Measurements from ENCODE around the gene HMGCR. TPM values are rescaled to one million over a fixed set of nuclear protein-coding genes. Genes with fewer than 3 reads are reported as not detected.
A peak's percentile ranks its signal among the peaks of the same experiment; 100 is the strongest.

Gene HMGCR
- total RNA-seq, 1 experiment from 2014 or later = 47.7 TPM

- Mint-ChIP-seq H3K4me1 (ENCODE audit: insufficient read depth, unreplicated experiment) (peaks cover 19% of the 10 kb centered on the region), H3K27me3 (ENCODE audit: insufficient read depth, unreplicated experiment) (no peaks in the 10 kb centered on the region), H3K4me3 (ENCODE audit: unreplicated experiment) (no peak overlapping the region), H3K9me3 (ENCODE audit: unreplicated experiment) (no peaks in the 10 kb centered on the region), H3K27ac (ENCODE audit: low read depth, unreplicated experiment) (no peak overlapping the region), H3K36me3 (ENCODE audit: insufficient read depth, unreplicated experiment) (peaks cover 9% of the 10 kb centered on the region)
- ChIA-PET POLR2A (no interaction called here), CTCF (no interaction called here)
- intact Hi-C loops (cut with micrococcal nuclease) = loop anchor here (5.0 to 10.0 kb wide), 3 partner anchors 98 to 571 kb away; partner anchors contain the start of genes ANKRD31, GFM2 and NSA2
- no TSS peak for BruUV-seq (replicated peaks)
- no peak for TF ChIP-seq CTCF (IDR thresholded peaks at IDR 0.05; ENCODE audit: unreplicated experiment)
- no peak for DNase-seq (ENCODE audit: unreplicated experiment)
Observed at GRCh38 chr5:75335486-75335885, 1.5 kb upstream of the HMGCR start.

GRCh38 chr5:75335952-75336614 lies 937 bp upstream of the HMGCR start:
- intact Hi-C loops (cut with micrococcal nuclease) = loop anchor here (1.0 to 10.0 kb wide), 8 partner anchors 15 to 571 kb away; partner anchors contain the start of genes ANKRD31, CERT1, GFM2 and NSA2
- POLR2A ChIA-PET = interaction anchor here (0.6 to 6.0 kb wide), 27 partner anchors 10 to 1771 kb away, joined by 3 to 124 read pairs (median 4); partner anchors contain the start of genes ANKRA2, ANKRD31, CERT1 and GCNT4
- Mint-ChIP-seq H3K4me1 (ENCODE audit: insufficient read depth, unreplicated experiment) (peaks cover 25% of the 10 kb centered on the region), H3K36me3 (ENCODE audit: insufficient read depth, unreplicated experiment) (peaks cover 9% of the 10 kb centered on the region), H3K27me3 (ENCODE audit: insufficient read depth, unreplicated experiment) (no peaks in the 10 kb centered on the region), H3K27ac (ENCODE audit: low read depth, unreplicated experiment) (no peak overlapping the region), H3K4me3 (ENCODE audit: unreplicated experiment) (no peak overlapping the region), H3K9me3 (ENCODE audit: unreplicated experiment) (no peaks in the 10 kb centered on the region)
- peak; percentile 45 for TF ChIP-seq CTCF (IDR thresholded peaks at IDR 0.05; ENCODE audit: unreplicated experiment)
- CTCF ChIA-PET = interaction anchor here (1.0 to 2.0 kb wide), 7 partner anchors 15 to 410 kb away, joined by 3 to 17 read pairs (median 5); no protein-coding TSS in a partner anchor
- peak; percentile 80 for DNase-seq (ENCODE audit: unreplicated experiment)
- TSS peak; percentile 66 for BruUV-seq (replicated peaks)

- H3K4me1 Mint-ChIP-seq (ENCODE audit: insufficient read depth, unreplicated experiment) = peaks cover 37% of the 10 kb centered on the region
- no peaks in the 10 kb centered on the region for H3K27me3 Mint-ChIP-seq (ENCODE audit: insufficient read depth, unreplicated experiment)
- peaks cover 9% of the 10 kb centered on the region for H3K36me3 Mint-ChIP-seq (ENCODE audit: insufficient read depth, unreplicated experiment)
- no TSS peak for BruUV-seq (replicated peaks)
- H3K27ac Mint-ChIP-seq (ENCODE audit: low read depth, unreplicated experiment) = no peak overlapping the region
- DNase-seq (ENCODE audit: unreplicated experiment) = peak; percentile 24
- intact Hi-C loops (cut with micrococcal nuclease) = loop anchor here (1.0 to 10.0 kb wide), 7 partner anchors 59 to 573 kb away; partner anchors contain the start of genes ANKRD31, CERT1, GFM2 and NSA2
- H3K4me3 Mint-ChIP-seq (ENCODE audit: unreplicated experiment) = no peak overlapping the region
- ChIA-PET POLR2A (interaction anchor here (0.6 to 6.0 kb wide), 31 partner anchors 8 to 1773 kb away, joined by 3 to 124 read pairs (median 4); partner anchors contain the start of genes ANKRA2, ANKRD31, CERT1 and GCNT4), CTCF (interaction anchor here (0.7 to 2.0 kb wide), 11 partner anchors 16 to 1554 kb away, joined by 3 to 17 read pairs (median 4); partner anchors contain the start of gene ANKRD31)
- H3K9me3 Mint-ChIP-seq (ENCODE audit: unreplicated experiment) = no peaks in the 10 kb centered on the region
- no peak for TF ChIP-seq CTCF (IDR thresholded peaks at IDR 0.05; ENCODE audit: unreplicated experiment)
Observed at GRCh38 chr5:75337366-75338021, 474 bp downstream of the HMGCR start.

GRCh38 chr5:75338408-75338807 lies 1.4 kb downstream of the HMGCR start:
- H3K4me1 Mint-ChIP-seq (ENCODE audit: insufficient read depth, unreplicated experiment) = peaks cover 37% of the 10 kb centered on the region

More at GRCh38 chr5:75338408-75338807, 1.4 kb downstream of the HMGCR start:
- DNase-seq (ENCODE audit: unreplicated experiment) = no peak
- no peak overlapping the region for H3K27ac Mint-ChIP-seq (ENCODE audit: low read depth, unreplicated experiment)
- CTCF ChIA-PET = interaction anchor here (0.6 to 1.0 kb wide), 2 partner anchors 58 to 265 kb away, joined by 3 to 4 read pairs; no protein-coding TSS in a partner anchor
- no peaks in the 10 kb centered on the region for H3K9me3 Mint-ChIP-seq (ENCODE audit: unreplicated experiment)
- H3K27me3 Mint-ChIP-seq (ENCODE audit: insufficient read depth, unreplicated experiment) = no peaks in the 10 kb centered on the region
- BruUV-seq (replicated peaks) = no TSS peak
- no peak overlapping the region for H3K4me3 Mint-ChIP-seq (ENCODE audit: unreplicated experiment)
- no peak for TF ChIP-seq CTCF (IDR thresholded peaks at IDR 0.05; ENCODE audit: unreplicated experiment)
- POLR2A ChIA-PET = interaction anchor here (0.6 to 6.0 kb wide), 10 partner anchors 8 to 1551 kb away, joined by 3 to 124 read pairs (median 6); partner anchors contain the start of genes ANKRD31, CERT1 and POLK
- intact Hi-C loops (cut with micrococcal nuclease) = loop anchor here (5.0 to 10.0 kb wide), 3 partner anchors 101 to 574 kb away; partner anchors contain the start of genes ANKRD31, GFM2 and NSA2
- H3K36me3 Mint-ChIP-seq (ENCODE audit: insufficient read depth, unreplicated experiment) = peaks cover 18% of the 10 kb centered on the region
